Ishikawa (cell line): ENCODE data around the gene KRTAP5-10.
"Not testable (repeated sequence)": the region's sequence is repeated elsewhere in the genome, so short reads cannot be mapped to it uniquely, and the experiment has no call there.

Source experiments
- CEBPB ChIP-seq: IDR thresholded peaks from 2 replicates; pipeline ENCODE4 v1.6.1; 2012
- CREB1 ChIP-seq: IDR thresholded peaks from 2 replicates; pipeline ENCODE4 v1.6.1; 2012; ENCODE audit warnings: low read depth
- EGR1 ChIP-seq: IDR thresholded peaks from 2 replicates; pipeline ENCODE4 v1.6.1; 2012
- EP300 ChIP-seq: IDR thresholded peaks from 2 replicates; pipeline ENCODE4 v1.6.1; 2012; ENCODE audit warnings: borderline replicate concordance
- FOXM1 ChIP-seq: IDR thresholded peaks from 2 replicates; pipeline ENCODE4 v1.6.1; 2012; ENCODE audit warnings: low read depth, borderline replicate concordance
- MAX ChIP-seq: IDR thresholded peaks from 2 replicates; pipeline ENCODE4 v1.6.1; 2012
- NFIC ChIP-seq: IDR thresholded peaks from 2 replicates; pipeline ENCODE4 v1.6.1; 2012
- RAD21 ChIP-seq: IDR thresholded peaks from 2 replicates; pipeline ENCODE4 v1.6.1; 2012; ENCODE audit warnings: low read depth
- REST ChIP-seq: IDR thresholded peaks from 2 replicates; pipeline ENCODE4 v1.6.1; 2012; ENCODE audit warnings: low read depth, mild to moderate bottlenecking
- TAF1 ChIP-seq: IDR thresholded peaks from 2 replicates; pipeline ENCODE4 v1.6.1; 2012; ENCODE audit warnings: low read depth, mild to moderate bottlenecking
- TCF12 ChIP-seq: IDR thresholded peaks from 2 replicates; pipeline ENCODE4 v1.6.1; 2012; ENCODE audit warnings: low read depth
- TEAD4 ChIP-seq: IDR thresholded peaks from 2 replicates; pipeline ENCODE4 v1.6.1; 2012
- YY1 ChIP-seq: IDR thresholded peaks from 2 replicates; pipeline ENCODE4 v1.6.1; 2012; ENCODE audit warnings: low read depth
- ZBTB7A ChIP-seq: IDR thresholded peaks from 2 replicates; pipeline ENCODE4 v1.6.1; 2012; ENCODE audit warnings: low read depth
- TF ChIP-seq, protein P1 (sequence below): IDR thresholded peaks from 2 replicates; pipeline ENCODE4 v1.6.1; 2012

KRTAP5-10 gene, protein sequence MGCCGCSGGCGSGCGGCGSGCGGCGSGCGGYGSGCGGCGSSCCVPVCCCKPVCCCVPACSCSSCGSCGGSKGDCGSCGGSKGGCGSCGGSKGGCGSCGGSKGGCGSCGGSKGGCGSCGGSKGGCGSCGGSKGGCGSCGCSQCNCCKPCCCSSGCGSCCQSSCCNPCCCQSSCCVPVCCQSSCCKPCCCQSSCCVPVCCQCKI

GRCh38 chr11:71565263-71565662 lies at the start of gene KRTAP5-10:
TSS of gene KRTAP5-10 (plus strand) at chr11:71565563. CDS start at chr11:71565588, 25 bp downstream.
- no peak for TF ChIP-seq FOXM1
- TF ChIP-seq ZBTB7A: no peak
- TF ChIP-seq, protein P1, sequence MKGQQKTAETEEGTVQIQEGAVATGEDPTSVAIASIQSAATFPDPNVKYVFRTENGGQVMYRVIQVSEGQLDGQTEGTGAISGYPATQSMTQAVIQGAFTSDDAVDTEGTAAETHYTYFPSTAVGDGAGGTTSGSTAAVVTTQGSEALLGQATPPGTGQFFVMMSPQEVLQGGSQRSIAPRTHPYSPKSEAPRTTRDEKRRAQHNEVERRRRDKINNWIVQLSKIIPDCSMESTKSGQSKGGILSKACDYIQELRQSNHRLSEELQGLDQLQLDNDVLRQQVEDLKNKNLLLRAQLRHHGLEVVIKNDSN: no peak
- no peak for TF ChIP-seq MAX
- no peak for TF ChIP-seq YY1
- no peak for TF ChIP-seq CEBPB

GRCh38 chr11:71518506-71519471 lies 46.6 kb upstream of the KRTAP5-10 start:
- TF ChIP-seq CREB1: no peak
- no peak for TF ChIP-seq YY1
- TF ChIP-seq TAF1: no peak
- TF ChIP-seq ZBTB7A: no peak
- TF ChIP-seq, protein P1: no peak
- no peak for TF ChIP-seq RAD21
- TF ChIP-seq CEBPB: no peak
- no peak for TF ChIP-seq NFIC
- TF ChIP-seq TCF12: no peak
- TF ChIP-seq EGR1: no peak
- no peak for TF ChIP-seq FOXM1
- no peak for TF ChIP-seq REST
- no peak for TF ChIP-seq EP300
- TF ChIP-seq MAX: no peak
- no peak for TF ChIP-seq TEAD4

DNA sequence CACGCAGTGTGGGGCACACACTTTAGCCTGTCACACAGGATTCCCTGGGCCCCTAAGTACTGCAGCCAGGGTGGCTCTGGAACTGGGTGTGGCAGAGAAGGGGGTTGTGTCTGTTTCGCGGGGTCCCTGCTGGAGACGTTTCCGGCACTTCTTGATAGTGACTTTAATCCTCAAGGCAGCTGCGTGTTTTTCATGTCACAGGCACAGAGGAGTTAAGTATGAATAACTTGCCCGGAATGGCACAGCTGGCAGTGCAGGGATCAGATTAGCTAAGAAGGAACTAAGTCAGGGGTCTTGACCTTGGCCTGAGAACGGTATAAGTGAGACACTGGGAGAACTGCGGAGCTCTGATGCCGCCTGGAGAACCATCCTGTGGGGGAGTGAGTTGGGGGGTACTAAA lies 45.8 kb upstream of the KRTAP5-10 start:
- TF ChIP-seq FOXM1 (no peak), CEBPB (no peak), EP300 (no peak), YY1 (no peak), RAD21 (no peak), CREB1 (no peak), ZBTB7A (no peak), TEAD4 (no peak), NFIC (no peak)
- TF ChIP-seq, protein P1: no peak

DNA sequence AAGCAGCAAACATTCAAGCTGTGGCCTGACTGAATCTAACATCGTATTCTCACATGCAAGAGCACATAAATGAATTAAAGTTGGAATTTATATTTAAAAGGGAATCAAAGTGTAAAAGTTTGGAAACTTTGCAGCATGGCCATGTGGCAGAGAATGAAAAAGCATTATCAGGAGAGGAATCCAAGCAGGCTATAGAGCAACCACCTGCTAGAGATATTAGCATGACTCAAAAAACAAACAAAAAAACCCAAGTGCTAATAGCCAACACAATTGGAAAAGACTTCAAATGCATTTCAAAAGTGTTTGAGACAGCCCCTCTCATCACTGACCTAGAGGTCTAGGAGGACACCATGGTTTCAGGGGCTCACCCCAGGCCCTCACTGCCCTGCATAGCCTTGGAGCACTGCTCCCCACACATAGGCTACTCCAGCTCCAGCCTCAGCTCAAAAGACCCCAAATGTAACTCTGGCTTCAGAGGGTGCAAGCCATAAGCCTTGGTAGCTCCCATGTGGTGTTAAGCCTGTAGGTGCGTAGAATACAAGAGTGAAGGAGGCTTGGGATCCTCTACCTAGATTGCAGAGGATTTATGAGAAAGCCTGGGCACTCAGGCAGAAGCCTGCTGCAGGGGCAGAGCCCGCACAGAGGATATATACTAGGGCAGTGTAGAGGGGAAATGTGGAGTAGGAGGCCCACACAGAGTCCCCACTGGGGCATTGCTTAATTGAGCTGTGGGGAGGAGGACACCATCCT lies 40.0 kb upstream of the KRTAP5-10 start:
- no peak for TF ChIP-seq EGR1
- TF ChIP-seq FOXM1: no peak
- no peak for TF ChIP-seq CEBPB
- TF ChIP-seq EP300: no peak
- no peak for TF ChIP-seq YY1

GRCh38 chr11:71525938-71526495 lies 39.3 kb upstream of the KRTAP5-10 start:
- TF ChIP-seq ZBTB7A (no peak), TCF12 (no peak), YY1 (no peak), TEAD4 (no peak)

DNA sequence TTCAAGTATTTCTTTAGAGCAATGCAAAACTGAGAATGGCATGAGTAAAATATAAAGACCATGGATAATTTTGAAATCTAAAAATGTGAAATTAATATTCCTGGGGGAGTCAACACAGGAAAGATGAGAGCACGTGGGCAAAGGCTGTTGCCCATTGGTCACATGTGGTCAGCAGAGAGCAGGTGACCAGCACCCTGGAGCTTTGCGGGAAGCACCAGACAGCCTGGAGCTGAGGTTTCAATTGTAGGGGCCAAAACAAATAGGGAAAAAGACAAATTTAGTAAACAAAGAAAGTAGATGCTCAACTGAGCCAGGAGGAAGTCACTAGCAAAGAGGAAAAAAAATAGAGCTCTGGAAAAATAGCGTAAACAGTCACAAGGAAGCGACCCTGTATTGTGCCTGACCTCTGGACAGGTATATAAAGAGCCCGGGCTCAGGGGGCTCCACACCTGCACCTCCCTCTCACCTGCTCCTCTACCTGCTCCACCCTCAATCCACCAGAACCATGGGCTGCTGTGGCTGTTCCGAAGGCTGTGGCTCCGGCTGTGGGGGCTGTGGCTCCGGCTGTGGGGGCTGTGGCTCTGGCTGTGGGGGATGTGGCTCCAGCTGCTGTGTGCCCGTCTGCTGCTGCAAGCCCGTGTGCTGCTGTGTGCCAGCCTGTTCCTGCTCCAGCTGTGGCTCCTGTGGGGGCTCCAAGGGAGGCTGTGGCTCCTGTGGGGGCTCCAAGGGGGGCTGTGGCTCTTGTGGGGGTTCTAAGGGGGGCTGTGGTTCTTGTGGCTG lies 38.4 kb upstream of the KRTAP5-10 start, which contains the start of gene KRTAP5-7:
Gene KRTAP5-7, plus strand, starts transcription at position 472 of the 780 bp plus-strand sequence. Its CDS starts 34 bp downstream, at position 506.
- not testable (repeated sequence) for TF ChIP-seq CEBPB, TAF1, EP300
